Ishikawa (cell line): ENCODE results near the gene QPCT.

ENCODE experiments used
- CEBPB ChIP-seq: IDR thresholded peaks from 2 replicates; pipeline ENCODE4 v1.6.1; 2012
- CREB1 ChIP-seq: IDR thresholded peaks from 2 replicates; pipeline ENCODE4 v1.6.1; 2012; ENCODE audit warnings: low read depth
- EGR1 ChIP-seq: IDR thresholded peaks from 2 replicates; pipeline ENCODE4 v1.6.1; 2012
- EP300 ChIP-seq: IDR thresholded peaks from 2 replicates; pipeline ENCODE4 v1.6.1; 2012; ENCODE audit warnings: borderline replicate concordance
- FOXM1 ChIP-seq: IDR thresholded peaks from 2 replicates; pipeline ENCODE4 v1.6.1; 2012; ENCODE audit warnings: low read depth, borderline replicate concordance
- MAX ChIP-seq: IDR thresholded peaks from 2 replicates; pipeline ENCODE4 v1.6.1; 2012
- NFIC ChIP-seq: IDR thresholded peaks from 2 replicates; pipeline ENCODE4 v1.6.1; 2012
- RAD21 ChIP-seq: IDR thresholded peaks from 2 replicates; pipeline ENCODE4 v1.6.1; 2012; ENCODE audit warnings: low read depth
- REST ChIP-seq: IDR thresholded peaks from 2 replicates; pipeline ENCODE4 v1.6.1; 2012; ENCODE audit warnings: low read depth, mild to moderate bottlenecking
- TAF1 ChIP-seq: IDR thresholded peaks from 2 replicates; pipeline ENCODE4 v1.6.1; 2012; ENCODE audit warnings: low read depth, mild to moderate bottlenecking
- TCF12 ChIP-seq: IDR thresholded peaks from 2 replicates; pipeline ENCODE4 v1.6.1; 2012; ENCODE audit warnings: low read depth
- TEAD4 ChIP-seq: IDR thresholded peaks from 2 replicates; pipeline ENCODE4 v1.6.1; 2012
- YY1 ChIP-seq: IDR thresholded peaks from 2 replicates; pipeline ENCODE4 v1.6.1; 2012; ENCODE audit warnings: low read depth
- ZBTB7A ChIP-seq: IDR thresholded peaks from 2 replicates; pipeline ENCODE4 v1.6.1; 2012; ENCODE audit warnings: low read depth
- TF ChIP-seq, protein P1 (sequence below): IDR thresholded peaks from 2 replicates; pipeline ENCODE4 v1.6.1; 2012

QPCT gene

GRCh38 chr2:37387148-37387835 is 42.9 kb downstream of the QPCT start:
- TF ChIP-seq RAD21 (no peak), TEAD4 (no peak), MAX (no peak), TAF1 (no peak)

GRCh38 chr2:37388074-37388473 is 43.6 kb downstream of the QPCT start:
- TF ChIP-seq FOXM1 (no peak), NFIC (no peak), MAX (no peak), ZBTB7A (no peak), TCF12 (no peak)

GRCh38 chr2:37389395-37389794 is 45.0 kb downstream of the QPCT start:
- TF ChIP-seq EP300 (no peak), CEBPB (no peak), EGR1 (no peak), TCF12 (no peak), TEAD4 (no peak), RAD21 (no peak), REST (no peak), NFIC (no peak), MAX (no peak), YY1 (no peak), TAF1 (no peak), FOXM1 (no peak), ZBTB7A (no peak), CREB1 (no peak)
- TF ChIP-seq, protein P1, sequence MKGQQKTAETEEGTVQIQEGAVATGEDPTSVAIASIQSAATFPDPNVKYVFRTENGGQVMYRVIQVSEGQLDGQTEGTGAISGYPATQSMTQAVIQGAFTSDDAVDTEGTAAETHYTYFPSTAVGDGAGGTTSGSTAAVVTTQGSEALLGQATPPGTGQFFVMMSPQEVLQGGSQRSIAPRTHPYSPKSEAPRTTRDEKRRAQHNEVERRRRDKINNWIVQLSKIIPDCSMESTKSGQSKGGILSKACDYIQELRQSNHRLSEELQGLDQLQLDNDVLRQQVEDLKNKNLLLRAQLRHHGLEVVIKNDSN = no peak

DNA sequence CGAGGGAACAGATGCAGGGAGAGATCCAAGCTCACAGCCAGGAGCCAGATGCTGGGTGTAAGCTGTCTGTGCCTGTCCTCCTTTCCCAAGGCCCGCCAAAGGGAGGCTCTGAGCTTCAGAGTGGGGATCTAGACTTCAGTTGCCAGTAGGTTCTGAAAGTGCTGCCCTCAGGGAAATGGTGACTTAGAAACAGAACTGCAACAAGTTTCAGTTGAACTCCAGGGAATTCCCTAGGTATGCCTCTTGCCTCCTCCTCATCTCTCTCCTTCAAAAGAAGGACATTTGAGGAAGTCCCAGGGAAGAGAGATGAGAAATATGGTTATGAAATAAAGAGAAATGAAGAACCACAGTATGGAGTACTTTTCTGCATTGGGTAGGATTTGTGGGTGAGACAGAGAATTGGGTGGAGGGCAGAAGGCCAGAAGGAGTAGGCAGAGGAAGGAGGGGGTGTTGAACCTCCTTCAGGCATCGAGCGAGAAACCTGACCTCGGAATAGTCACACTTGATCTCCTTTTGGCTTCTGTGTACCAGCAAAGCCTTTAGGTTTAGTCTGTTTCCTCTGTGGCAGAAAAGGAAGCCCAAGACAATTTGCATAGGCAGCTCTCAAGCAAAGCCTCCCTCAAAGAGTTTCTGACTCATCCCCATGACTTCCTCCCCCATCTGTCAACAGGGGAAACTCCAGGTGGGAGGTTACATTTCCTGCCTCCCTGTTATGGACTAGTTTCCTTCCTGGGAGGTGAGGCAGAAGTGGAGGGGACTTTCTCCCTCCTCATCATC is 45.7 kb downstream of the QPCT start:
- no peak for TF ChIP-seq CEBPB

DNA sequence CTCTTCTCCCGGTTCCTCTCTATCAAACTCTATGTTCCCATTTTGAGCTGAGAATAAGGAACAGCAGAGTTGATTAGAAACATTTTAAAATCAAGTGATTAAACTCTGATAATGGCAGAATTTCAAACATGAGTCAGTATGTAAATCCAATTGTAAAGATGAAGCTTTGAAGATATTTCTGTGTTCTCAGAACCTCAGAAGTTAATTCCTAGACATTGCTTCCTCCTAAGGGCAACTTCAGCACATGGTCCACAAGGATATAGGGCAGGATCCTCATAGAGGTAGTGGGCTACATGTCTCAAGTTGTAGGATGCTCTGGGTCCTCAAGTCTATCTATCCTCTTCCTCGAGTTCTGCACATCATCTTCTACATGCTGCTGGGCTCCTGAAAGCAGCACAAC is 46.3 kb downstream of the QPCT start:
- TF ChIP-seq TEAD4 (no peak), NFIC (no peak), MAX (no peak), REST (no peak), TCF12 (no peak), FOXM1 (no peak), YY1 (no peak), CREB1 (no peak), ZBTB7A (no peak)
- TF ChIP-seq, protein P1 = no peak

- TF ChIP-seq TAF1 (no peak), EP300 (no peak), EGR1 (no peak), MAX (no peak), RAD21 (no peak), FOXM1 (no peak), REST (no peak), NFIC (no peak), ZBTB7A (no peak), TEAD4 (no peak), YY1 (no peak), CEBPB (no peak), TCF12 (no peak), CREB1 (no peak)
- TF ChIP-seq, protein P1 = no peak
Measured at GRCh38 chr2:37391711-37392110, 47.3 kb downstream of the QPCT start.
